GM19372 (cell line): ENCODE data around the gene CTAG1B.
"Not testable (repeated sequence)": the region's sequence is repeated elsewhere in the genome, so short reads cannot be mapped to it uniquely, and the experiment has no call there.

ENCODE experiments used
- ATAC-seq: cut with Tn5 transposase; IDR thresholded peaks from one replicate; pipeline ENCODE4 v1.9.1; 2021; ENCODE audit warnings: mild to moderate bottlenecking, low read depth, moderate library complexity; ENCODE audit not compliant: unreplicated experiment

CTAG1B gene

DNA sequence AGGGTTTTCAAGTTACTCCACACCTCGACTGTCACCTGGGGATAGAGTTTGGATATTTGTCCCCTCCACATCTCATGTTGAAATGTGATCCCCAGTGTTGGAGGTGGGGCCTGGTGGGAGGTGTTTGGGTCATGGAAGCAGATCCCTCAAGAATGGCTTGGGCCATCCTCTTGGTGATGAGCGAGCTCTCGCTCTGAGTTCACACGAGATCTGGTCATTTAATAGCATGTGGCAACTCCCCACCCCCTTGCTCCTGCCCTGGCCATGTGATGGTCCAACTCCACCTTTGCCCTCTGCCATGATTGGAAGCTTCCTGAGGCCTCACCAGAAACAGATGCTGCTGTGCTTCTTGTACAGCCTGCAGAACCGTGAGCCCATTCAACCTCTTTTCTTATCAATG lies 25.9 kb downstream of the CTAG1B start:
- no peak for ATAC-seq

DNA sequence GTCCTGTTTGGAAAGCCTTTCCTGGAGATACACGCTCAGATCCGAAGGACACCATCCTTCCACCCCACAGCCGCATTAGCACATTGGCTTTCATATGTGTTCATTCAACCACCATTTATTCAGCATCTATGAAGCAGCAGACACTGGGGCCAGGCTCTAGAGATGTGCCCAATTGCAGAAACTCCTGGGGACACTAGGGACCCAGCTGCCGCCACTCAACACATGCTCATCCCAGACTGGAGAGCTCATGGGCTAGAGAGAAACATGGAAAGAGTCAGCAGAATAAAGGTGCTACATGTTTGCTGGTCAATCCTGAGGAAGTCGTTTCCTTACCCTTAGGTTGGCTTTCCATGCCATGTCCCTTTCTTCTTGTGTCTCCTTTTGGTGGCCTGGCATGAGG lies 26.6 kb downstream of the CTAG1B start:
- ATAC-seq: no peak

DNA sequence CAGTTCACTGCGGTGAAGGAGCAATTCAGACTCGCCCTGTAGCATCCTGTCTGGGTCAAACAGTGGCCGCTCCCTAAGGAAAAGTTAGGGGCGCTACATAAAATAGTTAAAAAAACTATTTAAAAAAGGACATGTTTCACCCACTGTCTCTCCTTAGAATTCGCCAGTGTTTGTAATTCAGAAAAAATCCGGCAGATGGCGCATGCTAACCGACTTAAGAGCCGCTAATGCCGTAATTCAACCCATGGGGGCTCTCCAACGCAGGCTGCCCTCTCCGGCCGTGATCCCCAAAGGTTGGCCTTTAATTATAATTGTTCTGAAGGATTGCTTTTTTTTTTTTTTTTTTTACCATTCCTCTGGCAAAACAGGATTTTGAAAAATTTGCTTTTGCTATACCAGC lies 28.7 kb downstream of the CTAG1B start:
- not testable (repeated sequence) for ATAC-seq

DNA sequence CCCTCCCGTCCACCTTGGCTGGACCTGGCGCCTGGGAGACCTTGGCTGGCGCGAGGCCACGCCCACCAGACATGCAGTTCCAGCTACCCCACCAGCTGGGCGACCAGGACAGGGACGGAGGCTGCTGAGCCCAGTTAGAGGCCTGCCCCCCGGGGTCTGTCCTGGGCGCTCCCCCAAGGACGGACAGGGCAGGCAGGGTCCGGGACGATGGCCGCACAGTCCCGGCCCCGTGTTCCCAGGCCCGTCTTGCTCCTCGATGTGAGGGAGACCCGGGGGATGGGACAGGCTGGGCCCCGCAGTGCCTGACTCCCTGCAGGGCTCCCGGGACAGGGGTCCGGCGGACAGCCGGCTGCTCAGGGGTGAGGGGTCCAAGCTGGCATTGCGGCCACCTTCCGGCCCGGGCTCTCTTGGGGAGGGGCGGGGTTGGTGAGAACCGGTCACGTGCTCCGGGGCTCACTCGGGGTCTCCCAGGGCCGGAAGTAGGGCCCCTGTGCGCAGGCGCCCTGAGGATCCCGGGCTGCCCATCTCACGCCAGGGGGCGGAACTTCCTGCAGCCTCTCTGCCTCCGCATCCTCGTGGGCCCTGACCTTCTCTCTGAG lies 34.4 kb downstream of the CTAG1B start, which contains the start of gene CTAG1A:
CTAG1A (plus strand) TSS at position 549 of the 599 bp plus-strand sequence. CDS start 74 bp downstream, outside the sequence.
- ATAC-seq: not testable (repeated sequence)

DNA sequence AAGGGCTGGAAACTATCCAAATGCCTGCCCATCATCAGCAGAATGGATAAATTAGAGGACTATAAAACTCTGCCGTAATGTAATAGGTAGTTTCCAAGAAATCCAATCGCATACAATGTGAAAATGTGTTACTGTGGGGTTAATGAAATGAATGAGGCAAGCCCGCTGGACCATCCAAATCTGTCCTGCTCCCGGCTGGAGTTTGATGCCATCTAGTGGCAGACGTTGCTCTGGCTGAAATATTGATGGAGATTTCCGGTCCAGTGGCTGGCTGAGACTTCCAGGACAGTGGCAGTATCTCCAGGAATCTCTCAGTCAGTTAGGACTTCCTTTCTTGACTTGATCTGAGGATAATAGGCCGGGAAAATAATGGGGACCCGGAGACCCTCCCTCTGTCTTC lies 36.1 kb downstream of the CTAG1B start:
- ATAC-seq: not testable (repeated sequence)

DNA sequence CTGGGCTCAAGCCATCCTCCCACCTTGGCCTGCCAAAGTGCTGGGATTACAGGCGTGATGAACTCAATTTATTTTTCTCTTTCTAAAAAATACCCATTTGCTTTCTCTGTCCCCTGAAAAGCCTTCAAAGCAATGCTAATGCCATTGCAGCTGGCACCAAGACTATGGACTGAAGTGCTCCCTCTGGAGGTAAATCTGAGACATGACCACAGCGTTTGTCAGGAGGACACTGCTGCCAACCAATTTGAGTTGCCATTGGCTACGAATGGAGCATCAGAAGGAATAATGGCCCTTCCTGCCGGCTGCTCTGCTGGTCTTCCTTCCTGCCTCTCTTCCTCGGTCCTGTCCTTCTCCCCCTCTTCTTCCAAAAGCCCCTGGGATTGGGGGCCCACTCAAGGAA lies 44.0 kb downstream of the CTAG1B start:
- not testable (repeated sequence) for ATAC-seq

DNA sequence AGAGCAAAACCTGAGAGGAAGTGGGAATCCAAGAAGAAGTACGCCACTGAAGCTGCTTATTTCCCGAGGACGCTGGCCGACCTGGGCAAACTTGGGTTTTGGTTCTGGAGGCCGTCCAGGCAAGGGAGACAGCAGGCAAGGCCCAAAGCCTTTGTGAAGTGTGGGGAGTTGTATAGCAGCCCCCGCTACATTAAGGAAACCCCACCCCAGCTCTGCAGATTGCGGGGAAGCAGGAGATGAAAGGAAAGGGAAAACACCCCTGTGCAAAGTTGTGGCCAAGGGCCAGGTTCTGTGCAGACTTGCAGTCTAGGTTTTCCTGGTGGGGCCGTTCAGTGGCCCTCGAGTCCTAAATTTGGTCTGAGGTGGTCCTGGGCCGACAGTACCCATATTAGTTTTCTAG lies 46.0 kb downstream of the CTAG1B start:
- ATAC-seq: not testable (repeated sequence)

DNA sequence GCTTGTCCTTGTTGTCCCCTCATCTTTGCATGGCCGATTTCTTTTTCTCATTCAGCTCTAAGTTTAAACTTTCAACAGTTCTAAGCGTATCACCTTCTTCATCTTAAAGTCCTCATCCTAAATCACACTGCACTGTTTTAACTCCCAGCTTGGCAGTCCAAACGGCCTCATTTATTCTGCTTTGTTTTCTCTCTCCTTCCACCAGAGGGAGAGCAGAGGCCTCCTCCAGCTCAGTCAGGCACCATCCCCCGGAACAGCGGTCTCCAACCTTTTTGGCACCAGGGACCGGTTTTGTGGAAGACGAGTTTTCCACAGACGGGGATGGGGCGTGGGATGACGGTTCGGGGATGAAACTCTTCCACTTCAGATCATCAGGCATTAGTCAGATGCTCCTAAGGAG lies 48.7 kb downstream of the CTAG1B start:
- ATAC-seq: not testable (repeated sequence)
